Lower leg skin (tissue), 4 donors: ENCODE measurements around the gene ARL1. TPM values are rescaled to one million over a fixed set of nuclear protein-coding genes. Genes with fewer than 3 reads are reported as not detected.
A peak's percentile ranks its signal among the peaks of the same experiment; 100 is the strongest.

Experiments used
- DNase-seq, 2 donors: peaks; one replicate each; pipeline ENCODE4 v3.0.0-alpha.2; 2019; ENCODE audit warnings: low spot score in 2 of 2
- H3K4me3 ChIP-seq: fragments of 200-600 bp; sonication (generic); 2 replicates; pipeline ENCODE4 v1.5.1; 2017; ENCODE audit warnings: mild to moderate bottlenecking, low read depth; ENCODE audit not compliant: poor library complexity, severe bottlenecking
- POLR2A ChIP-seq, 2 donors: fragments of 450-650 bp; IDR thresholded peaks; one replicate each; pipeline ENCODE4 v1.6.1; 2016 to 2017; ENCODE audit warnings: antibody characterized with exemption in 2 of 2, mild to moderate bottlenecking in 1 of 2, moderate library complexity in 1 of 2
- WGBS, 2 donors: methylation state at CpG; one replicate each; pipeline ENCODE4 v1.1.5; 2018; 5-methylcytosine and 5-hydroxymethylcytosine counted together
- intact Hi-C: fragments of 100-400 bp; cut with DNase I; formaldehyde crosslinking; loops from one replicate; pipeline ENCODE4 v1.15.0; 2023; ENCODE audit warnings: low total_unique reads
- total RNA-seq, 4 donors: library from RNA; depleted of rRNA; stranded (reverse); fragments of >200 nt; gene quantifications; one replicate each; pipeline ENCODE4 v1.1.0, GENCODE V29; 2016
- TF ChIP-seq, protein P1 (sequence below), 3 donors: fragments of 450-650 bp; IDR thresholded peaks; one replicate each; pipeline ENCODE4 v1.5.1; 2016; ENCODE audit warnings: antibody characterized with exemption in 3 of 3, mild to moderate bottlenecking in 3 of 3, moderate library complexity in 2 of 3

ARL1 gene
- total RNA-seq: 10 to 100 TPM; 22.5 to 50.0 (median 36.7) TPM

DNA sequence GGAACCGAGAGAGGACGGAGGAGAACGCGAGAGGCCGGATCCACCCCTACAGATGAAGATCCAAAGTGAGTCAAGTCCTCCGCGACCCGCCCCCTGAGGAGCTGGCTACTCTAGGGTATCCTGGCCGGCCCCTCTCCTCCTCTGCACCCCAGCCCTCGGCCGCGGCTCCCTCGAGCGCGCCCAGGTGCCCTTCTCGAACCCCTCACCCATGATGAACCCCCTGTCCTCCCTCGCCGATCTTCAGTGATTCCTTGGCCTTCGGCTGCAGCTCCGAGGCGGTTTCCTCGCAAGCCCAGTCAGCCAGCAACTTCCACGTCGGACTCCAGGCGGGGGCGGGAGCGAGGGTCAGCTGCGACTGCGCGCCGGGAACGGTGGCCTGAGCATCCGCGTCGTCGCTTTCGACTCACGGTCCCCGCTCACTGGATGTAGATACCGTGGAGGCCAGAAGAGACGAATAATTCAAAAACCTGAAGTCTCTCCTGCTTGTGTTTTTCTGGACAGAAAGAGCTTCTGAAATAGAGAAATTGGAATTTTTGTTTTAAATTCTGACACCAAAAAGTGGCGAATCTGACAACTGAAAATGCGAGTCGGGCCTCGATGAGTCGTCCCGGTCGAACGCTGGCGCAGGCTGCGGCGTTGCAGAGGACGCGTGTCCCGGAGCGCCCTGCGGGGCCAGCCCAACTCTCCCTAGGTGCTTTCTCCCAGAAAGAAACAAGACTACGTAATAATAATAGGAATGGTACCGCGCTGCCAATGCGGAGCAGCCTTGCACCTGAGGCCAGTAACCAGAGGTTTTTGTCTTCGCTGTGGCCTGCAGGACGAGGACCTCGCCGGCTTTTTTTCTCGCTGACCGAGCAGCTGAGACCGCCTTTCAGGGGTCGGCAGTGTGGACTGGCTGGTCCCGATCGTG lies at the start of gene ARL1:
TSS of gene ARL1 (minus strand) at position 337 of the 910 bp plus-strand sequence. CDS start at position 210, 127 bp downstream.
- TF ChIP-seq POLR2A (IDR thresholded peaks at IDR 0.05): no peak
- TF ChIP-seq, protein P1, sequence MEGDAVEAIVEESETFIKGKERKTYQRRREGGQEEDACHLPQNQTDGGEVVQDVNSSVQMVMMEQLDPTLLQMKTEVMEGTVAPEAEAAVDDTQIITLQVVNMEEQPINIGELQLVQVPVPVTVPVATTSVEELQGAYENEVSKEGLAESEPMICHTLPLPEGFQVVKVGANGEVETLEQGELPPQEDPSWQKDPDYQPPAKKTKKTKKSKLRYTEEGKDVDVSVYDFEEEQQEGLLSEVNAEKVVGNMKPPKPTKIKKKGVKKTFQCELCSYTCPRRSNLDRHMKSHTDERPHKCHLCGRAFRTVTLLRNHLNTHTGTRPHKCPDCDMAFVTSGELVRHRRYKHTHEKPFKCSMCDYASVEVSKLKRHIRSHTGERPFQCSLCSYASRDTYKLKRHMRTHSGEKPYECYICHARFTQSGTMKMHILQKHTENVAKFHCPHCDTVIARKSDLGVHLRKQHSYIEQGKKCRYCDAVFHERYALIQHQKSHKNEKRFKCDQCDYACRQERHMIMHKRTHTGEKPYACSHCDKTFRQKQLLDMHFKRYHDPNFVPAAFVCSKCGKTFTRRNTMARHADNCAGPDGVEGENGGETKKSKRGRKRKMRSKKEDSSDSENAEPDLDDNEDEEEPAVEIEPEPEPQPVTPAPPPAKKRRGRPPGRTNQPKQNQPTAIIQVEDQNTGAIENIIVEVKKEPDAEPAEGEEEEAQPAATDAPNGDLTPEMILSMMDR (IDR thresholded peaks at IDR 0.05): no peak
- 1% methylated on average over 59 to 71 of the region's 71 CpGs for WGBS, 2 donors
- peak within 1 kb of the TSS; percentile 70 for H3K4me3 ChIP-seq
- intact Hi-C loops: no loop called here
- peak; percentile 78 to 97 for DNase-seq

- DNase-seq: no peak
- intact Hi-C loops: no loop called here
- WGBS, 2 donors: 69 to 85% methylated on average over 4 of the region's 4 CpGs
- H3K4me3 ChIP-seq: no peak overlapping the region
- TF ChIP-seq POLR2A (IDR thresholded peaks at IDR 0.05): no peak
- TF ChIP-seq, protein P1 (IDR thresholded peaks at IDR 0.05): no peak
Observed at GRCh38 chr12:101455685-101456084, 48.1 kb upstream of the ARL1 start.

- no peak for TF ChIP-seq POLR2A (IDR thresholded peaks at IDR 0.05)
- TF ChIP-seq, protein P1 (IDR thresholded peaks at IDR 0.05): no peak
- intact Hi-C loops: no loop called here
- DNase-seq: no peak
- no peak overlapping the region for H3K4me3 ChIP-seq
Observed at GRCh38 chr12:101441461-101442224, 34.1 kb upstream of the ARL1 start.

- TF ChIP-seq, protein P1 (IDR thresholded peaks at IDR 0.05): no peak
- DNase-seq: peak in 1 of 2 donors; percentile 17
- intact Hi-C loops: no loop called here
- H3K4me3 ChIP-seq: no peak overlapping the region
- 71 to 78% methylated on average over 5 of the region's 5 CpGs for WGBS, 2 donors
Observed at GRCh38 chr12:101439236-101439635, 31.7 kb upstream of the ARL1 start.

- intact Hi-C loops: no loop called here
- DNase-seq: no peak
- H3K4me3 ChIP-seq: no peak overlapping the region
- TF ChIP-seq POLR2A (IDR thresholded peaks at IDR 0.05): no peak
- TF ChIP-seq, protein P1 (IDR thresholded peaks at IDR 0.05): no peak
Observed at GRCh38 chr12:101436136-101436535, 28.6 kb upstream of the ARL1 start.
